Tibial nerve (tissue), 4 donors: ENCODE measurements around the gene MICAL2.

ENCODE experiments used
- EP300 ChIP-seq, 2 donors: sonication (generic); formaldehyde crosslinking; IDR thresholded peaks; one replicate each; pipeline ENCODE4 v1.6.1; 2017; ENCODE audit warnings: antibody characterized with exemption in 2 of 2, mild to moderate bottlenecking in 1 of 2
- POLR2A ChIP-seq, 2 donors: fragments of 450-650 bp; IDR thresholded peaks; one replicate each; pipeline ENCODE4 v1.6.1; 2017; ENCODE audit warnings: antibody characterized with exemption in 2 of 2, mild to moderate bottlenecking in 2 of 2, moderate library complexity in 2 of 2
- TF ChIP-seq, protein P1 (sequence below), 5 experiments: fragments of 200-600 bp in 3 of 5; fragments of 450-650 bp in 2 of 5; sonication (generic) in 3 of 5; IDR thresholded peaks; one replicate each; pipeline ENCODE4 v1.5.1; 2016 to 2019; ENCODE audit warnings: antibody characterized with exemption in 5 of 5, mild to moderate bottlenecking in 3 of 5, moderate library complexity in 2 of 5

DNA sequence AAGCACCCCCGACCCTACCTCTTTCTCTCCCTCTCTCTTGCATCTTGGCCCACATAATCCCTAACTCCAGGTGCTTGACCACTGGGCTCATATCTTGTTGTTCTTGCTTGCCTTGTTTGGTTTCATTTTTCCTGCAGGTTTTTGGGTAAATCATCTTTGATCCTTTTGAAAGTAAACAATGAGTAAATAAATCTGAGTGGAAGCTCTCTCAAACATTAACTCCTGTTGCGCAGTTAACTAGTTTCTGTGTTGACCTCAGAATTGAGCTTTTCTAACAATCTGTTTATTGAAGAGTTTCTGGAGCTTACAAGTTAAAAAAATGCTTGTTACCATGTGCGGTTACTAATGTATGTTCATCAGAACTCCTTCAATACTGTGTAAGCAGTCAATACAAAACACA lies 38.8 kb upstream of the MICAL2 start:
- TF ChIP-seq, protein P1, sequence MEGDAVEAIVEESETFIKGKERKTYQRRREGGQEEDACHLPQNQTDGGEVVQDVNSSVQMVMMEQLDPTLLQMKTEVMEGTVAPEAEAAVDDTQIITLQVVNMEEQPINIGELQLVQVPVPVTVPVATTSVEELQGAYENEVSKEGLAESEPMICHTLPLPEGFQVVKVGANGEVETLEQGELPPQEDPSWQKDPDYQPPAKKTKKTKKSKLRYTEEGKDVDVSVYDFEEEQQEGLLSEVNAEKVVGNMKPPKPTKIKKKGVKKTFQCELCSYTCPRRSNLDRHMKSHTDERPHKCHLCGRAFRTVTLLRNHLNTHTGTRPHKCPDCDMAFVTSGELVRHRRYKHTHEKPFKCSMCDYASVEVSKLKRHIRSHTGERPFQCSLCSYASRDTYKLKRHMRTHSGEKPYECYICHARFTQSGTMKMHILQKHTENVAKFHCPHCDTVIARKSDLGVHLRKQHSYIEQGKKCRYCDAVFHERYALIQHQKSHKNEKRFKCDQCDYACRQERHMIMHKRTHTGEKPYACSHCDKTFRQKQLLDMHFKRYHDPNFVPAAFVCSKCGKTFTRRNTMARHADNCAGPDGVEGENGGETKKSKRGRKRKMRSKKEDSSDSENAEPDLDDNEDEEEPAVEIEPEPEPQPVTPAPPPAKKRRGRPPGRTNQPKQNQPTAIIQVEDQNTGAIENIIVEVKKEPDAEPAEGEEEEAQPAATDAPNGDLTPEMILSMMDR (IDR thresholded peaks at IDR 0.05): no peak
- TF ChIP-seq EP300 (IDR thresholded peaks at IDR 0.05): no peak
- no peak for TF ChIP-seq POLR2A (IDR thresholded peaks at IDR 0.05)
